Gastrocnemius medialis (tissue), 4 donors: Measurements from ENCODE around the gene CCDC180. TPM values are rescaled to one million over a fixed set of nuclear protein-coding genes. Genes with fewer than 3 reads are reported as not detected.
A peak's percentile ranks its signal among the peaks of the same experiment; 100 is the strongest.
"Not testable (repeated sequence)": the region's sequence is repeated elsewhere in the genome, so short reads cannot be mapped to it uniquely, and the experiment has no call there.

ENCODE experiments used
- ATAC-seq, 2 donors: fragments of 150-250 bp; one replicate each; pipeline ENCODE4 v1.9.1; 2016
- DNase-seq, 2 donors: peaks; one replicate each; pipeline ENCODE4 v3.0.0-alpha.2; 2019
- H3K27ac ChIP-seq, 4 donors: fragments of 200-600 bp; sonication (generic); 1 replicate in 1 of 4; 2 replicates in 3 of 4; pipeline ENCODE4 v1.5.1; 2016 to 2018; ENCODE audit warnings: mild to moderate bottlenecking in 2 of 4, moderate library complexity in 1 of 4
- H3K27me3 ChIP-seq, 3 donors: fragments of 200-600 bp; sonication (generic) in 2 of 3; 1 replicate in 1 of 3; 2 replicates in 2 of 3; pipeline versions ENCODE4 v1.5.1 to v1.6.0; 2016 to 2019; ENCODE audit warnings: mild to moderate bottlenecking in 1 of 3, moderate library complexity in 1 of 3
- H3K36me3 ChIP-seq, 2 donors: fragments of 200-600 bp; sonication (generic) in 1 of 2; one replicate each; pipeline ENCODE4 v1.5.1; 2017 to 2018
- H3K4me1 ChIP-seq, 2 donors: fragments of 200-600 bp; sonication (generic) in 1 of 2; one replicate each; pipeline ENCODE4 v1.5.1; 2016 to 2017; ENCODE audit warnings: mild to moderate bottlenecking in 2 of 2
- H3K4me3 ChIP-seq, 4 donors: fragments of 200-600 bp; sonication (generic) in 3 of 4; 1 replicate in 1 of 4; 2 replicates in 3 of 4; pipeline ENCODE4 v1.5.1; 2016 to 2019; ENCODE audit warnings: mild to moderate bottlenecking in 2 of 4
- H3K9me3 ChIP-seq, 3 donors: fragments of 200-600 bp; sonication (generic) in 2 of 3; 1 replicate in 1 of 3; 2 replicates in 2 of 3; pipeline ENCODE4 v1.5.1; 2016 to 2019
- POLR2A ChIP-seq, 2 donors: fragments of 450-650 bp; IDR thresholded peaks; one replicate each; pipeline ENCODE4 v1.6.1; 2017; ENCODE audit warnings: antibody characterized with exemption in 2 of 2, mild to moderate bottlenecking in 2 of 2, moderate library complexity in 2 of 2
- in situ Hi-C, 4 donors: fragments of 200-750 bp; cut with MboI; loops; one replicate each; pipeline versions ENCODE4 v1.15.0 to v1.8.0; 2017; ENCODE audit warnings: low sequenced_read_pairs in 4 of 4
- intact Hi-C: fragments of 100-400 bp; cut with DNase I; formaldehyde crosslinking; loops from one replicate; pipeline ENCODE4 v1.15.1; 2023; ENCODE audit warnings: low total_unique reads
- total RNA-seq, 4 donors: library from RNA; depleted of rRNA; stranded (reverse); fragments of >200 nt; gene quantifications; one replicate each; pipeline versions ENCODE4 v1.1.0 to v1.2.3, GENCODE V29; 2016
- TF ChIP-seq, protein P1 (sequence below), 5 experiments: fragments of 450-650 bp in 3 of 5; fragments of 200-600 bp in 2 of 5; sonication (generic) in 2 of 5; IDR thresholded peaks in 4 of 5; conservative IDR thresholded peaks in 1 of 5; 1 replicate in 4 of 5; 2 replicates in 1 of 5; pipeline ENCODE4 v1.5.1; 2016 to 2019; ENCODE audit warnings: antibody characterized with exemption in 5 of 5, mild to moderate bottlenecking in 3 of 5, moderate library complexity in 3 of 5

CCDC180 gene
- 1 to 10 TPM in 3 of 4 donors, under 1 TPM in 1; 0.24 to 2.7 (median 1.9) TPM for total RNA-seq

DNA sequence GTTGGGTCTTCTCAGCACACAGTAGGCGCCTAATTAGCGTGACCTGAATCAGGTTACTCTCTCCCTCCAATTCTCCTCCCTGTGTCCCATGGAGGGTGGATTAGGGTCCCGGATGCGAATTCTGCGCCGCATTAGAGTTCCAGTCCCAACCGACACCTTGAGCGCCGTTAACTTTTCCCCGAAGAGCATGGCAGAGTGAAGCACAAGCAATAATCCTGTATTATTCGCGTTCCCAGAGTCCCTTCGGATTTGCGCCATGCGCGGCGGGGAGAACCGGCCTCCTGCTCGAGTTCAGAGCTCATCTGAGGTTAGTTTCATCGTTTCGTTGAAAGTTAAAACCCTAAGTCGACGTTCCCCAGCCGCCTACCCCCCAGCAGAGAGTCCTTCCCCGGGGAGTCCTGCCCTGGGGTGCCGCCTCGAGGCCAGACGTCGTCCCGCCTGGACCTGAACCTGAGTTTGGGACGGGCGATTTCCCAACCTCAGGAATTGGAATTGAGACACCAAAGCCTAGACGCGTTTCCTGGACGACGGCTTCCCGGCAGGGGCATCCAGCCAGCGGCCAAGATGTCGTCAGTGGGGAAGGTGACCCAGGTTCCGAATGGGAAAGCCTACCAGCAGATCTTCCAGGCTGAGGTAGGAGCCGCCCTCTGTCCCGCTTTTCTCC is at the start of gene CCDC180:
Gene CCDC180, plus strand, starts transcription at position 160 of the 664 bp plus-strand sequence. Its CDS starts 405 bp downstream, at position 565.
- in situ Hi-C loops (no loop called here), intact Hi-C loops (no loop called here)
- Histone ChIP-seq H3K27ac (peak within 1 kb of the TSS in 2 of 4 donors; percentile 26 to 30), H3K36me3 (no peaks in the 10 kb centered on the region), H3K9me3 (no peaks in the 10 kb centered on the region), H3K4me3 (peak within 1 kb of the TSS; percentile 7 to 36 (median 20)), H3K27me3 (no peaks in the 10 kb centered on the region), H3K4me1 (no peaks in the 10 kb centered on the region)
- TF ChIP-seq POLR2A (IDR thresholded peaks at IDR 0.05) = no peak
- TF ChIP-seq, protein P1, sequence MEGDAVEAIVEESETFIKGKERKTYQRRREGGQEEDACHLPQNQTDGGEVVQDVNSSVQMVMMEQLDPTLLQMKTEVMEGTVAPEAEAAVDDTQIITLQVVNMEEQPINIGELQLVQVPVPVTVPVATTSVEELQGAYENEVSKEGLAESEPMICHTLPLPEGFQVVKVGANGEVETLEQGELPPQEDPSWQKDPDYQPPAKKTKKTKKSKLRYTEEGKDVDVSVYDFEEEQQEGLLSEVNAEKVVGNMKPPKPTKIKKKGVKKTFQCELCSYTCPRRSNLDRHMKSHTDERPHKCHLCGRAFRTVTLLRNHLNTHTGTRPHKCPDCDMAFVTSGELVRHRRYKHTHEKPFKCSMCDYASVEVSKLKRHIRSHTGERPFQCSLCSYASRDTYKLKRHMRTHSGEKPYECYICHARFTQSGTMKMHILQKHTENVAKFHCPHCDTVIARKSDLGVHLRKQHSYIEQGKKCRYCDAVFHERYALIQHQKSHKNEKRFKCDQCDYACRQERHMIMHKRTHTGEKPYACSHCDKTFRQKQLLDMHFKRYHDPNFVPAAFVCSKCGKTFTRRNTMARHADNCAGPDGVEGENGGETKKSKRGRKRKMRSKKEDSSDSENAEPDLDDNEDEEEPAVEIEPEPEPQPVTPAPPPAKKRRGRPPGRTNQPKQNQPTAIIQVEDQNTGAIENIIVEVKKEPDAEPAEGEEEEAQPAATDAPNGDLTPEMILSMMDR (IDR thresholded peaks at IDR 0.05 in 4 of 5, conservative IDR thresholded peaks at IDR 0.05 in 1 of 5) = no peak
- peak; percentile 9 to 30 for ATAC-seq
- DNase-seq = peak in 1 of 2 donors; percentile 38

- H3K36me3 ChIP-seq, H3K27ac ChIP-seq, intact Hi-C loops, H3K4me3 ChIP-seq, H3K27me3 ChIP-seq, in situ Hi-C loops, ATAC-seq, H3K4me1 ChIP-seq, H3K9me3 ChIP-seq, DNase-seq: not testable (repeated sequence)
These were observed 47.5 kb upstream of the CCDC180 start for GRCh38 chr9:97259834-97260514.

DNA sequence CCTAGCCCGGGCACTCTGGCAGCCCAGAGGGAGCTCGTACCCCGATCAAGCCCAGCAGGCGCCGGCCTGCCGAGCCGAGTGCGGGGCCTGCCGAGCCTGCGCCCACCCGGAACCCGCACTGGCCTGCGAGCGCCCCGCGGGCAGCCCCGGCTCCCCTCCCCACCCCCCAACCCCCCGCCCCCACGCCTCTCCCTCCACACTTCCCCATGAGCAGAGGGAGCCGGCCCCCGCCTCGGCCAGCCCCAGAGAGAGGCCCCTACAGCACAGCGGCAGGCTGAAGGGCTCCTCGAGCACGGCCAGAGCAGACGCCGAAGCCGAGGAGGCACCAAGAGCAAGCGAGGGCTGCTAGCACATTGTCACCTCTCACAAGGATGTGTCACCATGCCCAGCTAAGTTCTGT is 36.2 kb upstream of the CCDC180 start:
- no peaks in the 10 kb centered on the region for H3K9me3 ChIP-seq
- DNase-seq (no peak), ATAC-seq (no peak)
- no peak overlapping the region for H3K4me3 ChIP-seq
- no peaks in the 10 kb centered on the region for H3K36me3 ChIP-seq
- in situ Hi-C loops = no loop called here
- intact Hi-C loops = no loop called here
- H3K27me3 ChIP-seq = no peaks in the 10 kb centered on the region
- H3K4me1 ChIP-seq = no peaks in the 10 kb centered on the region
- H3K27ac ChIP-seq = no peak overlapping the region
- TF ChIP-seq, protein P1 (IDR thresholded peaks at IDR 0.05 in 4 of 5, conservative IDR thresholded peaks at IDR 0.05 in 1 of 5) = no peak
- no peak for TF ChIP-seq POLR2A (IDR thresholded peaks at IDR 0.05)

- intact Hi-C loops = no loop called here
- Histone ChIP-seq H3K4me1 (no peaks in the 10 kb centered on the region), H3K9me3 (no peaks in the 10 kb centered on the region), H3K4me3 (no peak overlapping the region), H3K36me3 (no peaks in the 10 kb centered on the region), H3K27me3 (no peaks in the 10 kb centered on the region), H3K27ac (no peak overlapping the region)
- no peak for DNase-seq
- in situ Hi-C loops = no loop called here
- TF ChIP-seq POLR2A (IDR thresholded peaks at IDR 0.05) = no peak
- TF ChIP-seq, protein P1 (IDR thresholded peaks at IDR 0.05 in 4 of 5, conservative IDR thresholded peaks at IDR 0.05 in 1 of 5) = no peak
- ATAC-seq = no peak
These were observed 35.4 kb upstream of the CCDC180 start for GRCh38 chr9:97272072-97272471.

DNA sequence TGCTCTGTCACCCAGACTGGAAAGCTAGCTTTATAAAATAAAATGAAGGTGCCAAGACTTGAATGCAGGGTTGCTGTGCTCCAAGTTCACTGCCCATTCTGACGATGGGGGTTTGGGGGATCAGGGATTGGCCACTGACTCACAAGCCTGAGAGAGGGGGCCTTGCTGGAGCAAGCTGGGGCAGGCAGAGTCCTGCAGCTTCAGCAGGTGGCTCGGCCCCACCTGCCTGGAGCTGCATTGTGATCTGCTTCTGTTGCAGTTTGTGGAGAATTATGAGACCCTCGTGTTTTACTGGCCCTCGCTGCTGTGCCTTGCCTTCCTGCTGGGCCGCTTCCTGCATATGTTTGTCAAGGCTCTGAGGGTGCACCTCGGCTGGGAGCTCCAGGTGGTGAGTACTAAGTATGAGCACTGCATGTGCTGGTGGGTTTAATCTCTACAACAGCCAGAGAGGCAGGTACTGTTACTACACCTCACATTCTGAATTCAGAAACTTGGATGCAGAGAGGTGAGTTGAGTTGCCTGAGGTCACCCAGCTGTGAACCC is 31.1 kb upstream of the CCDC180 start:
- peaks cover 0 to 29% of the 10 kb centered on the region in 2 donors for H3K36me3 ChIP-seq
- H3K4me1 ChIP-seq = no peaks in the 10 kb centered on the region
- no peak for TF ChIP-seq POLR2A (IDR thresholded peaks at IDR 0.05)
- TF ChIP-seq, protein P1 (IDR thresholded peaks at IDR 0.05 in 4 of 5, conservative IDR thresholded peaks at IDR 0.05 in 1 of 5) = no peak
- DNase-seq = no peak
- ATAC-seq = no peak
- H3K27ac ChIP-seq = no peak overlapping the region
- no peak overlapping the region for H3K4me3 ChIP-seq
- intact Hi-C loops = no loop called here
- no peaks in the 10 kb centered on the region for H3K9me3 ChIP-seq
- no peaks in the 10 kb centered on the region for H3K27me3 ChIP-seq
- in situ Hi-C loops = no loop called here
